Measurements from ENCODE around the gene IQGAP2.
"Not testable (repeated sequence)": the region's sequence is repeated elsewhere in the genome, so short reads cannot be mapped to it uniquely, and the experiment has no call there.

Gene IQGAP2

GRCh38 chr5:76497986-76498717, 95.1 kb downstream of the IQGAP2 start:
- DNase-seq (ENCODE audit: low read depth in 1 of 2, low spot score in 1 of 2), result no peak

- no peak for DNase-seq (ENCODE audit: low read depth in 1 of 2, low spot score in 1 of 2)
Observed at GRCh38 chr5:76499507-76500161, 96.5 kb downstream of the IQGAP2 start.

GRCh38 chr5:76500633-76501393, 97.7 kb downstream of the IQGAP2 start:
- no peak for DNase-seq (ENCODE audit: low read depth in 1 of 2, low spot score in 1 of 2)

- DNase-seq (ENCODE audit: low read depth in 1 of 2, low spot score in 1 of 2), result no peak
Observed at GRCh38 chr5:76503929-76504328, 100.8 kb downstream of the IQGAP2 start.

- DNase-seq (ENCODE audit: low read depth in 1 of 2, low spot score in 1 of 2), result no peak
Observed at GRCh38 chr5:76504901-76505564, 101.9 kb downstream of the IQGAP2 start.

GRCh38 chr5:76513476-76513875, 110.4 kb downstream of the IQGAP2 start:
- no peak for DNase-seq (ENCODE audit: low read depth in 1 of 2, low spot score in 1 of 2)

GRCh38 chr5:76514292-76514691, 111.2 kb downstream of the IQGAP2 start:
- no peak for DNase-seq (ENCODE audit: low read depth in 1 of 2, low spot score in 1 of 2)

GRCh38 chr5:76514713-76515112, 111.6 kb downstream of the IQGAP2 start:
- no peak for DNase-seq (ENCODE audit: low read depth in 1 of 2, low spot score in 1 of 2)

- DNase-seq (ENCODE audit: low read depth in 1 of 2, low spot score in 1 of 2), result no peak
Observed at GRCh38 chr5:76517334-76517733, 114.2 kb downstream of the IQGAP2 start.

- DNase-seq (ENCODE audit: low read depth in 1 of 2, low spot score in 1 of 2), result not testable (repeated sequence)
Observed at GRCh38 chr5:76518246-76518645, 115.2 kb downstream of the IQGAP2 start.

GRCh38 chr5:76521240-76521758, 118.2 kb downstream of the IQGAP2 start:
- peak in 1 of 2 donors; percentile 12 for DNase-seq (ENCODE audit: low read depth in 1 of 2, low spot score in 1 of 2)

GRCh38 chr5:76522103-76522935, 119.2 kb downstream of the IQGAP2 start:
- no peak for DNase-seq (ENCODE audit: low read depth in 1 of 2, low spot score in 1 of 2)

- no peak for DNase-seq (ENCODE audit: low read depth in 1 of 2, low spot score in 1 of 2)
Observed at GRCh38 chr5:76524101-76524835, 121.2 kb downstream of the IQGAP2 start.

- DNase-seq (ENCODE audit: low read depth in 1 of 2, low spot score in 1 of 2), result no peak
Observed at GRCh38 chr5:76524868-76525267, 121.8 kb downstream of the IQGAP2 start.

GRCh38 chr5:76525956-76526355, 122.9 kb downstream of the IQGAP2 start:
- no peak for DNase-seq (ENCODE audit: low read depth in 1 of 2, low spot score in 1 of 2)

GRCh38 chr5:76526950-76527583, 124.0 kb downstream of the IQGAP2 start:
- DNase-seq (ENCODE audit: low read depth in 1 of 2, low spot score in 1 of 2), result no peak

- DNase-seq (ENCODE audit: low read depth in 1 of 2, low spot score in 1 of 2), result no peak
Observed at GRCh38 chr5:76527685-76528161, 124.6 kb downstream of the IQGAP2 start.

- DNase-seq (ENCODE audit: low read depth in 1 of 2, low spot score in 1 of 2), result no peak
Observed at GRCh38 chr5:76528547-76529331, 125.7 kb downstream of the IQGAP2 start.
